H1 (cell line): ENCODE results near the gene EFCAB10. TPM values are rescaled to one million over a fixed set of nuclear protein-coding genes. Genes with fewer than 3 reads are reported as not detected.

Experiments used
- CTCF ChIA-PET: fragments of 300-600 bp; sonication (Branson Sonifier 250); formaldehyde crosslinking; loops from one replicate; lab custom pipeline; 2021; ENCODE audit not compliant: partially characterized antibody; lab: Charles Lee
- POLR2A ChIA-PET: fragments of 300-600 bp; sonication (Branson Sonifier 250); formaldehyde crosslinking; loops from one replicate; lab custom pipeline; 2021; ENCODE audit warnings: inconsistent platforms; ENCODE audit not compliant: partially characterized antibody; lab: Charles Lee
- DNase-seq, 2 experiments: peaks; one replicate each; pipeline versions ENCODE4 v3.0.0 to v3.0.0-alpha.2; 2010 to 2022; ENCODE audit warnings: low spot score in 2 of 2, low read depth in 1 of 2, mixed read lengths in 1 of 2
- FAIRE-seq: peaks from 2 replicates; lab custom pipeline; 2011; peaks lifted over from hg19 to GRCh38; lab: Jason Lieb, UNC
- H2AFZ ChIP-seq: 2 replicates; pipeline ENCODE4 v1.8.1; 2012; ENCODE audit warnings: low read length, inconsistent platforms
- H2AK5ac ChIP-seq: 2 replicates; pipeline ENCODE4 v1.6.1; 2013; ENCODE audit warnings: low read depth, low read length
- H2BK120ac ChIP-seq: replicated peaks from 2 replicates; pipeline ENCODE3; 2013; ENCODE audit warnings: low read depth, low read length, inconsistent platforms
- H2BK12ac ChIP-seq: 2 replicates; pipeline ENCODE4 v1.6.1; 2013; ENCODE audit warnings: low read depth, low read length
- H2BK15ac ChIP-seq: 2 replicates; pipeline ENCODE4 v1.6.1; 2013; ENCODE audit warnings: low read length
- H2BK20ac ChIP-seq: 2 replicates; pipeline ENCODE4 v1.6.1; 2013; ENCODE audit warnings: low read length
- H2BK5ac ChIP-seq: 2 replicates; pipeline ENCODE4 v1.6.1; 2013; ENCODE audit warnings: low read depth, low read length
- H3K14ac ChIP-seq: 2 replicates; pipeline ENCODE4 v1.6.1; 2013; ENCODE audit warnings: inconsistent platforms; ENCODE audit not compliant: insufficient read length
- H3K18ac ChIP-seq: 2 replicates; pipeline ENCODE4 v1.6.1; 2013; ENCODE audit warnings: low read length; ENCODE audit errors: extremely low read depth
- H3K23ac ChIP-seq: 2 replicates; pipeline ENCODE4 v1.6.1; 2013; ENCODE audit warnings: inconsistent platforms; ENCODE audit not compliant: insufficient read length
- H3K23me2 ChIP-seq: 2 replicates; pipeline ENCODE4 v1.6.1; 2013; ENCODE audit warnings: low read depth, low read length
- H3K27ac ChIP-seq: 2 replicates; pipeline ENCODE4 v1.6.1; 2011; ENCODE audit warnings: low read depth, low read length, inconsistent platforms
- H3K27me3 ChIP-seq, 4 experiments: replicated peaks in 1 of 4; 1 replicate in 1 of 4; 2 replicates in 3 of 4; pipeline versions ENCODE4 v1.6.1 to v1.8.1; 2011 to 2013; ENCODE audit warnings: low read length in 3 of 4, mild to moderate bottlenecking in 3 of 4, inconsistent platforms in 2 of 4, mixed read lengths in 2 of 4, moderate library complexity in 1 of 4; ENCODE audit not compliant: control insufficient read depth in 3 of 4, insufficient read depth in 3 of 4; ENCODE audit errors: extremely low read depth in 1 of 4
- H3K36me3 ChIP-seq, 4 experiments: 2 replicates each; pipeline versions ENCODE4 v1.6.1 to v1.8.1; 2011 to 2013; ENCODE audit warnings: mild to moderate bottlenecking in 4 of 4, low read length in 3 of 4, moderate library complexity in 2 of 4, control low read depth in 1 of 4, inconsistent platforms in 1 of 4; ENCODE audit not compliant: insufficient read depth in 4 of 4, control insufficient read depth in 2 of 4
- H3K4ac ChIP-seq: replicated peaks from 2 replicates; pipeline ENCODE3; 2013; ENCODE audit warnings: low read length, low read depth, mixed read lengths, inconsistent platforms; ENCODE audit not compliant: insufficient read length
- H3K4me1 ChIP-seq, 4 experiments: replicated peaks in 1 of 4; 1 replicate in 1 of 4; 2 replicates in 3 of 4; pipeline versions ENCODE4 v1.6.1 to v1.8.1; 2011 to 2013; ENCODE audit warnings: low read length in 3 of 4, inconsistent platforms in 2 of 4, mixed read lengths in 1 of 4; ENCODE audit not compliant: insufficient read depth in 4 of 4, control insufficient read depth in 3 of 4
- H3K4me2 ChIP-seq, 2 experiments: 2 replicates each; pipeline versions ENCODE4 v1.6.1 to v1.8.1; 2011 to 2013; ENCODE audit warnings: low read depth in 2 of 2, low read length in 2 of 2, control low read depth in 1 of 2, inconsistent platforms in 1 of 2, mild to moderate bottlenecking in 1 of 2; ENCODE audit not compliant: insufficient read depth in 1 of 2
- H3K4me3 ChIP-seq, 4 experiments: fragments of 200-600, 300-600 bp in 1 of 4; sonication (generic), shearing (Covaris generic), sonication (Bioruptor Twin) in 1 of 4; 2 replicates each; pipeline versions ENCODE4 v1.5.1 to v1.8.1; 2011 to 2016; ENCODE audit warnings: low read length in 4 of 4, low read depth in 3 of 4, control low read depth in 2 of 4, inconsistent platforms in 2 of 4, mild to moderate bottlenecking in 2 of 4, mixed read lengths in 1 of 4, moderate library complexity in 1 of 4; ENCODE audit not compliant: insufficient read depth in 2 of 4; ENCODE audit errors: extremely low read depth in 1 of 4
- H3K56ac ChIP-seq: replicated peaks from 2 replicates; pipeline ENCODE3; 2013; ENCODE audit warnings: low read depth, mild to moderate bottlenecking, mixed read lengths, low read length, inconsistent platforms; ENCODE audit not compliant: insufficient read length
- H3K79me1 ChIP-seq: 2 replicates; pipeline ENCODE4 v1.6.1; 2013; ENCODE audit warnings: low read depth, low read length, control low read depth
- H3K79me2 ChIP-seq, 2 experiments: 2 replicates each; pipeline versions ENCODE4 v1.6.1 to v1.8.1; 2012 to 2013; ENCODE audit warnings: low read length in 2 of 2, mild to moderate bottlenecking in 2 of 2, inconsistent platforms in 1 of 2; ENCODE audit not compliant: insufficient read depth in 2 of 2, control insufficient read depth in 1 of 2
- H3K9ac ChIP-seq, 4 experiments: replicated peaks in 1 of 4; 1 replicate in 1 of 4; 2 replicates in 3 of 4; pipeline versions ENCODE4 v1.6.1 to v1.8.1; 2011 to 2013; ENCODE audit warnings: low read depth in 3 of 4, low read length in 3 of 4, control low read depth in 2 of 4, mild to moderate bottlenecking in 2 of 4, moderate library complexity in 2 of 4, inconsistent platforms in 1 of 4; ENCODE audit errors: extremely low read depth in 1 of 4
- H3K9me3 ChIP-seq, 2 experiments: 2 replicates each; pipeline versions ENCODE4 v1.6.1 to v1.8.1; 2012 to 2013; ENCODE audit warnings: mild to moderate bottlenecking in 2 of 2, moderate library complexity in 2 of 2, control low read depth in 1 of 2, inconsistent platforms in 1 of 2, low read depth in 1 of 2, low read length in 1 of 2, mixed read lengths in 1 of 2; ENCODE audit not compliant: insufficient read depth in 2 of 2
- H4K20me1 ChIP-seq, 2 experiments: replicated peaks in 1 of 2; 2 replicates each; pipeline versions ENCODE3 to v1.8.1; 2011 to 2013; ENCODE audit warnings: inconsistent platforms in 2 of 2, low read length in 2 of 2, mild to moderate bottlenecking in 1 of 2; ENCODE audit not compliant: insufficient read depth in 2 of 2, control insufficient read depth in 1 of 2
- H4K5ac ChIP-seq: 2 replicates; pipeline ENCODE4 v1.6.1; 2013; ENCODE audit warnings: low read length, low read depth, mixed read lengths, inconsistent platforms; ENCODE audit not compliant: insufficient read length
- H4K8ac ChIP-seq: 2 replicates; pipeline ENCODE4 v1.8.0; 2013; ENCODE audit warnings: mild to moderate bottlenecking, moderate library complexity, low read length, inconsistent platforms; ENCODE audit not compliant: insufficient read depth; ENCODE audit errors: extremely low read depth
- H4K91ac ChIP-seq: replicated peaks from 2 replicates; pipeline ENCODE3; 2013; ENCODE audit warnings: low read length, mixed read lengths, inconsistent platforms; ENCODE audit not compliant: insufficient read length
- CEBPB ChIP-seq: IDR thresholded peaks from 2 replicates; pipeline ENCODE4 v1.6.1; 2012; ENCODE audit warnings: low read depth, low read length
- GTF2F1 ChIP-seq: IDR thresholded peaks from 2 replicates; pipeline ENCODE4 v1.6.1; 2012; ENCODE audit warnings: low read depth, low read length, improper control_type of control experiment, borderline replicate concordance
- RBBP5 ChIP-seq: IDR thresholded peaks from 2 replicates; pipeline ENCODE4 v1.7.1; 2012; ENCODE audit warnings: low read depth, mild to moderate bottlenecking, inconsistent platforms, low read length, moderate library complexity, borderline replicate concordance
- SIN3A ChIP-seq, 2 experiments: IDR thresholded peaks in 1 of 2; conservative IDR thresholded peaks in 1 of 2; 2 replicates each; pipeline ENCODE4 v1.6.1; 2011 to 2012; ENCODE audit warnings: low read length in 2 of 2, improper control_type of control experiment in 1 of 2, low read depth in 1 of 2, mild to moderate bottlenecking in 1 of 2
- SIX5 ChIP-seq: IDR thresholded peaks from 2 replicates; pipeline ENCODE4 v1.6.1; 2011; ENCODE audit warnings: mild to moderate bottlenecking, low read depth, low read length
- SP2 ChIP-seq: IDR thresholded peaks from 2 replicates; pipeline ENCODE4 v1.6.1; 2012; ENCODE audit warnings: mild to moderate bottlenecking, low read length, inconsistent platforms
- SUZ12 ChIP-seq: fragments of 200-600 bp; sonication (generic); IDR thresholded peaks from 2 replicates; pipeline ENCODE4 v1.6.1; 2012; ENCODE audit warnings: mild to moderate bottlenecking, inconsistent platforms, low read length, moderate library complexity, mixed read lengths
- TBP ChIP-seq: IDR thresholded peaks from 2 replicates; pipeline ENCODE4 v1.6.1; 2011; ENCODE audit warnings: low read depth, low read length, improper control_type of control experiment
- polyA plus RNA-seq, 7 experiments: library from polyadenylated mRNA; depleted of rRNA in 3 of 7; stranded (reverse) in 5 of 7; unstranded in 2 of 7; fragments of >200 nt in 5 of 7; fragments of 200-250 nt in 2 of 7; gene quantifications; 1 replicate in 5 of 7; 2 replicates in 1 of 7; 4 replicates in 1 of 7; pipeline versions ENCODE4 v1.2.1 to v1.2.3, GENCODE V29; 2011 to 2013; ENCODE audit warnings: missing spikeins in 2 of 7, mixed read lengths in 2 of 7
- total RNA-seq: library from RNA; stranded (reverse); fragmentation: NEBNext Ultra II Directional; extraction: Animal tissue kit (Norgen Biotek cat#: 25700); gene quantifications from 2 replicates; pipeline ENCODE4 v1.2.1, GENCODE V29; 2021

Gene EFCAB10
- total and polyA plus RNA-seq, 2 of the 8 experiments (the other 6 are each of a cell fraction or from before 2014, with no cell fraction given) = 0.80 to 3.1 TPM

DNA sequence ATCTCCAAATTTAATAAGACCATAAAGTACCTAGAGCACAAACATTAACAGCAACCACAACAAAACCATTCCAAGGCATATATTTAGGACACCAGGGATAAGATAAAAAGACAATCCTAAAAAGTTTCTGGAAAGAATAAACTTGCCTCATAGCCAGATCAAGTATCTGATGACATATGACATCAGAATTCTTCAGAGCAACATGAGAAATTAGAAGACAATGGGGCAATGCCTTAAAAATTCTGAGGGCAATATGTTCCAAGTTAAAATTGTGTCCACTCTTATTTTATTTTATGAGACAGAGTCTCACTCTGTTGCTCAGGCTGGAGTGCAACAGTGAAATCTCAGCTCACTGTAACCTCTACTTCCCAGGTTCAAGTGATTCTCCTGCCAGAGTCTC is 2.8 kb downstream of the EFCAB10 start:
- Histone ChIP-seq H4K8ac (no peak overlapping the region), H2AFZ (no peak overlapping the region), H4K20me1 (no peaks in the 10 kb centered on the region), H3K23ac (no peak overlapping the region), H3K23me2 (peaks cover 3% of the 10 kb centered on the region; the same call in 1 of the 2 replicates), H2BK12ac (no peak overlapping the region), H3K36me3 (no peaks in the 10 kb centered on the region), H2BK15ac (no peak overlapping the region), H3K27ac (no peak overlapping the region), H3K4me1 (peaks cover 0 to 5% (median 1%) of the 10 kb centered on the region in 4 experiments; a peak in 3 of 7 replicates), H3K4me3 (no peak overlapping the region), H4K91ac (no peak overlapping the region), H4K5ac (no peak overlapping the region), H2BK120ac (no peak overlapping the region), H3K79me1 (no peaks in the 10 kb centered on the region), H3K56ac (no peak overlapping the region), H3K9me3 (peaks cover 0 to 3% of the 10 kb centered on the region in 2 experiments; a peak in 1 of 4 replicates), H3K18ac (no peak overlapping the region), H2BK5ac (no peak overlapping the region), H3K9ac (no peak overlapping the region), H3K27me3 (no peaks in the 10 kb centered on the region), H3K79me2 (no peaks in the 10 kb centered on the region), H3K4me2 (no peak overlapping the region), H3K14ac (no peak overlapping the region), H3K4ac (no peak overlapping the region), H2AK5ac (no peak overlapping the region), H2BK20ac (no peak overlapping the region)
- DNase-seq = no peak
- POLR2A ChIA-PET = no interaction called here
- CTCF ChIA-PET = interaction anchor here (1.3 kb wide), 1 partner anchor 8 kb away, joined by 3 read pairs; no protein-coding TSS in a partner anchor
- TF ChIP-seq TBP = no peak
- TF ChIP-seq SUZ12 = no peak
- no peak for TF ChIP-seq CEBPB
- no peak for TF ChIP-seq SP2
- no peak for TF ChIP-seq SIX5
- no peak for TF ChIP-seq RBBP5
- no peak for TF ChIP-seq GTF2F1
- TF ChIP-seq SIN3A (conservative IDR thresholded peaks at IDR 0.05 in 1 of 2, IDR thresholded peaks at IDR 0.05 in 1 of 2; ENCODE audit: low read depth in 1 of 2, low read length in 2 of 2) = no peak
- FAIRE-seq = no peak
